T1000 (cell line): ENCODE measurements around the gene RASGRF2.
"Not testable (repeated sequence)": the region's sequence is repeated elsewhere in the genome, so short reads cannot be mapped to it uniquely, and the experiment has no call there.

Experiments used
- DNase-seq: peaks from one replicate; lab custom pipeline; 2025; ENCODE audit warnings: mixed read lengths; lab: John Stamatoyannopoulos, UW

Gene RASGRF2

GRCh38 chr5:80986382-80986781 lies 26.2 kb downstream of the RASGRF2 start:
- DNase-seq, result no peak

DNA sequence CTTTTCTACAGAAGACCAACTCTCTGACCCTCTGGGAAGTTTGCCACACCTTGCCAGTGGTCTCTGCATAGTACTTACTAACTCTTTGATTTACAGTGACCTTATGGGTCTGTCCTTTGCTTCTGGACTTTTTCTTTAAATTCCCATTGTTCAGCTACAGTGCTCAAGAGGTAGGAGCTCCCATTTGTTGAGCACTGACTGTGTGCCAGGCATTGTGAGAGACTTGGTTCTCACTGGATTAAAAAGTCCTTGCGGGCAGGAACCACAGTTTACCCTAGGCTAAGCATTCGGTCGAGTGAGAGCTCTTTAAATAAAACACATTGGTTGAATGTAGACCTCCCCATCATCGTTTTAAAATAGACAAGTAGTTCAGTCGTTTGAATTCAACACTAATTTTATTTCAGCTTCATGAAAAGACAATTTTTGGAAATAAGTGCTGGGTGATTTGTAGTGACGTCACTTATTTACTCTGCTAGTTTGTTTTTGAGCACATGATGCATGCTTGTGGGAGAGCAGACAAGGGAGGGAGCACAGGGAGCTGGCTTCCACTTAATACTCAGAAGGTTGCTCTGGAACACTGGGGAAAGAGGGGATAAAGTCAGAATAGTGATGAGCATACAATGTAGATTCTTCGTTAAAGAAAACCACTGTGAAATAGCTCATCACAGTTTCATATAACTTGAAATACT lies 27.1 kb downstream of the RASGRF2 start:
- DNase-seq, result no peak

DNA sequence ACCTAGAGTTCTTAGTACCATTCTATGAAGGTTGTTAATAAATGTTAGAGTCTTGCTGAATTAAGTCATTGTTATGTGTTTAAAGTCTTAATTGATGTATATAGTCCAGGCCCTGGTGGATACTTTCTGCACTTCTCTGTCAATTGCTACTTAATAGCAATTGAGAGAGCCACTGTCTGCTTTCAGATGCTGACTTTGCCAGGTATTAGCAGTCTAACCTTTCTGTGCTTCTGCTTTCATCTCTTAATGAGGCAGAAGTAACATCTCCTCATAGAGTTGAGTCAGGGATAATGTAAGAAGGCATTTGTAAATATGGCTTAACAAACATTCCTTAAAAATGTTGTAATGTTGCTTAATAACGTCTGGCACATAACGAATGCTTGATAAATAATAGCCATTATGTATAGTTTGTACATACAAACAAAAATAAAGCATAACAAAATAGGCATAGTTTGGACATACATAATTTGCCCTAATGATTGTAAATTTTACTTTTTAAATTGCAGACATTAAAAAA lies 28.3 kb downstream of the RASGRF2 start:
- no peak for DNase-seq

- no peak for DNase-seq
Measured at GRCh38 chr5:80989883-80990282, 29.7 kb downstream of the RASGRF2 start.

DNA sequence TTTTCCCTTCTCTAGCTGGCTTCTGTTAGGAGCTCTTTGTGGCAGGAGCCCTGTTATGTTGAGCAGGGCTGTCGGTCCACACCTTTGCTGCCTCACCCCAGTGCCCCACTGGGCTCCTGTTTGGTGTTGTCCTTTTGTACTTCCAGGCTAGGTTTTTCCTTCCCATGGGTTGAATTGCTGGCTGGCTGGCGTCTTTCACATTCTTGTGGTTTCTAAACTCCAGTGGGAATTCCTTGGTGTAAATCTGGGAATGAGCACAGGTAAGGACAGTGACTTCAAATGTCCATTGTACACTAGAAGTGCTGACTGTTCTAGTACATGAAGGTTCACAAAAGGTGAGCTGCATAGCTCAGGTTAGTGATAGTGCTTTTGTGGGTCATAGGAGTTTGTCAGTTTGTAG lies 30.4 kb downstream of the RASGRF2 start:
- no peak for DNase-seq

GRCh38 chr5:80990971-80991370 lies 30.8 kb downstream of the RASGRF2 start:
- no peak for DNase-seq

- no peak for DNase-seq
Measured at GRCh38 chr5:80995908-80996307, 35.7 kb downstream of the RASGRF2 start.

DNA sequence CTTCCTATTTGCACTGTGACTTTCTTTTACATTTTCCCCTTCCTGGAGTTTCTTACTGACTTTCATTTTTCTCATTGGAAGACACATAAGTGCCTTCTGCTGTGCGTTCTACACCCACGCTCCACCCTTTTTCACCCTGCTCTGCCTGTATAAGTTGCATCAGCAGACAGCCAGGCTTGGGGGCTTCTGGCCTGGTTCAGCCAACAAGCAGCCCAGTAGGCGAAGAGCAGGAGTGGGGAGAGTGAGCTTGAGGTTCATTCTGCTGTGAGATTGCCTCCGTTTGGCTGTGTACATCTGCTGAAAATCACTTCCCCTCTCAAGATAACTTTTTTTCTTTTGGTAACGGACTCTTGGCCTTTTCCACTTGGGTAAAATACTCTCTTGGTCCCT lies 38.4 kb downstream of the RASGRF2 start:
- DNase-seq, result no peak

DNA sequence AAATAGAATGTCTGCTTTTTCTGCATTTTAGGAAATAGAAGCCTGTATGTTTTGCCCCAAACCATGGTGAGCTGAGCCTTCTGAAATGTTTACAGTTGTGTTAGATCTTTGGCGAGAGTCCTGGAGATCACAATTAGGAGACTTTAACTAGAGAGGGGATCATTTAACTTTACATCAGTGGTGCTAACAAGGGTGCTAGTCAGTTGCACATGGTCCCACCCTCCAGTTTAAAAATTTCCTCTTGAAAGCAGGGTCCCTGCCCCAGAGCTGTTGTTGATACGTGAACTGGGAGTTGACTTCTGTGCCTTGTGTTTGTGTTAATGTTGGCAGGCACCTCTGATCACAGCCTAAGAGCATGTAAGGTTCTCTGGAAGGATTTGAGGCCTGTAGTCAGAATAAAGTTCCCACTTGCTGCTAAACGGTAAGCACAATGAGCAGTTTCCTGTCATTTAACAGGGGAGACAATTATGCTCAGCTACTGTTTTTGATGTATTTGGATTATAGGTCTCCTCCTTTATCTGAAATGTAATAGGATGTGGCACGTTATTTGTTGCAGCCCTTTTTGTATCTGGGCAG lies 43.7 kb downstream of the RASGRF2 start:
- DNase-seq, result no peak

DNA sequence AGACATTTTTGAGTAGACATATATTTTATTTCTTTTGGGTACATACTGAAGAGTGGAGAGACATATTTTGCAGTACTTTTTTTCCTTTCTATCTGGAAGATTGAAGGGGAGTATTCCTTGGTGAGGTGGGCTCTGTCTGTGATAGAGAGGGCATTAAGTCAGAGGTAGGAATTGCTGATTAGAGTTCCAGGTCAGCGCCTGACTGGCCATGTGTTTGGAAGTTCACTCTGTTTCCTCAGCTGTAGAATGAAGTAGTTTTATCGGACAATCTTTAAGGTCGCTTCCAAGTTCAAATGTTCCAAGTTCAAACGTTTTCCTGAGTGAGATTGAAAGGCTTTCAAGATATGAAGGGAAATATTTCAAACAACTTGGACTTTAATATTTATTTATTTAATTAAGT lies 45.5 kb downstream of the RASGRF2 start:
- no peak for DNase-seq

- no peak for DNase-seq
Measured at GRCh38 chr5:81006231-81006630, 46.1 kb downstream of the RASGRF2 start.

GRCh38 chr5:81006947-81007636 lies 46.9 kb downstream of the RASGRF2 start:
- no peak for DNase-seq

GRCh38 chr5:81007637-81008027 lies 47.5 kb downstream of the RASGRF2 start:
- no peak for DNase-seq

GRCh38 chr5:81010336-81011169 lies 50.4 kb downstream of the RASGRF2 start:
- DNase-seq, result no peak

DNA sequence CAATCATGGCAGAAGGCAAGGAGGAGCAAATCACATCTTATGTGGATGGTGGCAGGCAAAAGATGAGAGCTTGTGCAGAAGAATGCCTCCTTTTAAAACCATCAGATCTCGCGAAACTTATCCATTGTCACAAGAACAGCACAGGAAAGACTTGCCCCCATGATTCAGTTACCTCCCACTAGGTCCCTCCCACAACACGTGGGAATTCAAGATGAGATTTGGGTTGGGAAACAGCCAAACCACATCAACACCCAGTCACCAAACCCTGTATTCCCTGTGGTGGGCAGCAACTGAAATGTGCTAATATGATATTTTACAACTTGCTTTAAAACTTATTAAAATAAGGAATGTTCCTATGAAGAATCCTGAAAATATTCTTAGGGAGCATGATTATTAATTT lies 54.2 kb downstream of the RASGRF2 start:
- no peak for DNase-seq

DNA sequence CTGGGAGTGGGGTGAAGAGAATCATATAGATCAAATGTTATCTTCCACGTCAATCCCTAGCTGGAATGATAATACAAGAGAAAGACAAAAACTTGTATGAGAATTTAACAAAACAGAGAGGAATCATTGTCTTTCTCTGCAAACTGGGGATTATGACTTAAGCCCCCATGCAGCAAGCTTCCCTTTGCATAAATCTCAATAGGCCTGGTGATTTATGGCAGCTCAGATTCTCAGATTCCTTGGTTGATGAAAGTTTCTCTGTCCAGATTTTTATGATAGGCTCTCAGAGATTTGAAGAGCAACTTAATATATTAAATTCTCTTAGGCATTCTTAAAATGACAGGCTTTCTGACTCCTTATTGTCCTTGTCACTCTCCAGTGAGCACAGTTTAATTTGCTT lies 56.0 kb downstream of the RASGRF2 start:
- no peak for DNase-seq

DNA sequence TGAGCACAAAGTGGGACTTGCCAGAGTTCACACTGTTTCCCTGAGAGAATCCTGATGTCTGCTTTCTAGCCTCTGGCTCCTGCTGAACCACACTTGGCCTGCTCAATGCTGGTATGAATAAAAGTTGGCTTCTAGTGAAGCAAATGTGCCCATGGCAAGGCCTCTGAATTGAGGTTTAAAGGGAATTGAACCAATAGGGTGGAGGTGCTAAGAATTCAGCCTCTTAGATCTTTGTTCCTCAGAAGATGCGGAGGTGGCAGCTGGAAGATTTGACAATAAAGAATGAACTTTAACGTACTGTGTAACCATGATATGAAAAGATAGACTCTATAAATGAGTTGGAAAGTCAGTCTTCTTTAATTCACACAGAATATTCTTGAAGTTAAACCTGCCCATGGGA lies 57.2 kb downstream of the RASGRF2 start:
- DNase-seq, result no peak

DNA sequence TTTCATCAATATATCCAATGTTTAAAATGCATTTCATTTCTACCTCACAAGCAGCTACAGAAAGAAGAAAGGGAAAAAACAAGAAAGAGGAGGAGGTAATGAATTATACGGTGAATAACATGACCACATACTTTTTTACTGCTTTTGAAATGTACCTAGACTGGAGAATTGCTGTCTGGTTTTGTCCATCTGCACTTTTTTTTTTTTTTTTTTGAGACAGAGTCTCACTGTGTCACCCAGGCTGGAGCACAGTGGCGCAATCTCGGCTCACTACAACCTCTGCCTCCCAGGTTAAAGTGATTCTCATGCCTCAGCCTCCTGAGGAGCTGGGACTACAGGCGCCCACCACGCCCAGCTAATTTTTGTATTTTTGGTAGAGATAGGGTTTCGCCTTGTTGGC lies 58.4 kb downstream of the RASGRF2 start:
- DNase-seq, result not testable (repeated sequence)

- DNase-seq, result no peak
Measured at GRCh38 chr5:81019748-81020147, 59.6 kb downstream of the RASGRF2 start.

DNA sequence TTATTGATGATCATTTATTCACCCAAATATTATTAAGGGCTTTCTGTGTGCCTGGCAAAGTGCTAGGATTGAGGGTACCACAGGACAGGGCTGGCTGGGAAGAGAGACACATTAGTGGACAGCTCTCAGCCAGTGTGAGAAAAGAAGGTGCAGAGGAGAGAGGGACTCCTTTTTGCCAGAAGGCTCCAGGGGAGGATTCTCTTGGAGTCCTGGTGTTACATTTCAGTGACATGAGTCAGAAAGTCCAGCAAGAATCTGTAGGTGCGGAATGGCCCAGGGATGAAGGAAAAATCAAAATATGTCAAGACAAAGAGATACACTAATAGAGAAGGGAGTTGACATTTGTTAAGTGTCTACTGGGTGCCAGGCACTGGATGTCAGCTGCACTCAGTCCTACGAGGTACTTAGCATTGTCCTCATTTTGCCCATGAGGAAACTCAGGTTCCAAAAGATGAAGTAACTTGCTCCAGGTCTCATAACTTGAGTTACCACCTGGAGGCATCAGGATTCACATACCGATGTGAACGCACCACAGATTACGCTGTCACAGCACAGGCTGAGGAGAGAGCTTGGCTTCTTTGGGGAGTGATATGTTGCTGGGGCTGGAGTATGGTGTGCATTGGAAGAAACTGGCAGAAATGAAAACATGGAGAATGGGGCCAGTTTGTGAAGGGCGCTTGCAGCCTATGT lies 60.5 kb downstream of the RASGRF2 start:
- no peak for DNase-seq

GRCh38 chr5:81021486-81021885 lies 61.3 kb downstream of the RASGRF2 start:
- DNase-seq, result no peak
